HCT116 (cell line): ENCODE measurements around the gene AQP1. TPM values are rescaled to one million over a fixed set of nuclear protein-coding genes. Genes with fewer than 3 reads are reported as not detected.

ENCODE experiments used
- ATAC-seq: fragments of 200-7000 bp; cut with Tn5 transposase; 2 replicates; pipeline ENCODE4 v1.9.1; 2020; ENCODE audit warnings: mild to moderate bottlenecking, moderate library complexity
- BruUV-seq: library from RNA; stranded (reverse); fragments of 400-500 nt; replicated peaks from 2 replicates; lab custom pipeline; 2021; lab: Mats Ljungman, UMichigan
- CTCF ChIA-PET: fragments of 300-600 bp; sonication (Branson Sonifier 250); formaldehyde crosslinking; loops from one replicate; lab custom pipeline; 2021; ENCODE audit warnings: antibody characterized with exemption; lab: Charles Lee
- POLR2A ChIA-PET: fragments of 300-600, 350-600 bp; sonication (Branson Sonifier 250); formaldehyde crosslinking; loops from one replicate; lab custom pipeline; 2021; ENCODE audit warnings: antibody characterized with exemption; lab: Charles Lee
- RAD21 ChIA-PET, 2 experiments: fragments of 300-600 bp; sonication (Branson Sonifier 250); formaldehyde crosslinking; loops; one replicate each; lab custom pipeline; 2023; ENCODE audit warnings: low total read pairs in 2 of 2; ENCODE audit not compliant: uncharacterized antibody in 2 of 2, unreplicated experiment in 2 of 2, low non-redundant PET in 1 of 2; lab: Charles Lee
- DNase-seq: peaks from one replicate; pipeline ENCODE4 v3.0.0-alpha.2; 2010; ENCODE audit warnings: low read depth, low spot score
- H2AFZ ChIP-seq: fragments of 200-600 bp; shearing (Covaris generic), sonication (generic); 2 replicates; pipeline ENCODE4 v1.6.1; 2017; ENCODE audit warnings: low read depth, mixed run types, mixed read lengths, antibody characterized with exemption, low read length; ENCODE audit not compliant: poor library complexity, severe bottlenecking
- H3K27ac ChIP-seq: 2 replicates; pipeline ENCODE4 v1.5.1; 2012; ENCODE audit warnings: low read depth, low read length
- H3K27me3 ChIP-seq: fragments of 200-600 bp; sonication (generic); 2 replicates; pipeline ENCODE4 v1.6.1; 2016; ENCODE audit warnings: mixed run types, low read length, mixed read lengths; ENCODE audit not compliant: insufficient read depth
- H3K36me3 ChIP-seq, 2 experiments: fragments of 200-500 bp in 1 of 2; fragments of 200-600 bp in 1 of 2; sonication (Bioruptor generic) in 1 of 2; sonication (generic) in 1 of 2; 2 replicates each; pipeline versions ENCODE4 v1.5.1 to v1.6.1; 2014 to 2016; ENCODE audit warnings: low read length in 2 of 2, inconsistent platforms in 1 of 2, mixed read lengths in 1 of 2, mixed run types in 1 of 2; ENCODE audit not compliant: insufficient read depth in 2 of 2, control insufficient read depth in 1 of 2
- H3K4me1 ChIP-seq, 2 experiments: fragments of 200-600 bp in 1 of 2; sonication (generic) in 1 of 2; 2 replicates each; pipeline versions ENCODE4 v1.5.1 to v1.6.1; 2012 to 2017; ENCODE audit warnings: low read length in 2 of 2, inconsistent platforms in 1 of 2, mild to moderate bottlenecking in 1 of 2, mixed read lengths in 1 of 2, mixed run types in 1 of 2, moderate library complexity in 1 of 2; ENCODE audit not compliant: insufficient read depth in 2 of 2, control insufficient read depth in 1 of 2
- H3K4me2 ChIP-seq: fragments of 200-600 bp; sonication (generic); 2 replicates; pipeline ENCODE4 v1.6.1; 2017; ENCODE audit warnings: mixed run types, low read length, mixed read lengths
- H3K4me3 ChIP-seq, 2 experiments: fragments of 200-600 bp in 1 of 2; sonication (generic) in 1 of 2; replicated peaks in 1 of 2; 2 replicates each; pipeline ENCODE4 v1.5.1; 2011 to 2016; ENCODE audit warnings: low read length in 2 of 2, control low read depth in 1 of 2, low read depth in 1 of 2, mild to moderate bottlenecking in 1 of 2, mixed read lengths in 1 of 2, mixed run types in 1 of 2
- H3K79me2 ChIP-seq: fragments of 200-600 bp; sonication (generic); 2 replicates; pipeline ENCODE4 v1.6.1; 2017; ENCODE audit warnings: mild to moderate bottlenecking, mixed run types, low read length, moderate library complexity, mixed read lengths; ENCODE audit not compliant: insufficient read depth
- H3K9ac ChIP-seq: fragments of 200-600 bp; sonication (generic); 2 replicates; pipeline ENCODE4 v1.6.1; 2016; ENCODE audit warnings: low read length, mixed read lengths
- H3K9me2 ChIP-seq: fragments of 200-600 bp; sonication (generic), shearing (Covaris generic); 2 replicates; pipeline ENCODE4 v1.6.1; 2017; ENCODE audit warnings: mixed run types, mild to moderate bottlenecking, moderate library complexity; ENCODE audit not compliant: insufficient read depth
- H3K9me3 ChIP-seq, 2 experiments: fragments of 200-500 bp in 1 of 2; fragments of 200-600 bp in 1 of 2; sonication (Bioruptor generic) in 1 of 2; sonication (generic) in 1 of 2; 2 replicates each; pipeline ENCODE4 v1.6.1; 2014 to 2017; ENCODE audit warnings: low read length in 2 of 2, mixed read lengths in 2 of 2, inconsistent platforms in 1 of 2, low read depth in 1 of 2, mild to moderate bottlenecking in 1 of 2, mixed run types in 1 of 2, moderate library complexity in 1 of 2; ENCODE audit not compliant: control insufficient read depth in 1 of 2, insufficient read depth in 1 of 2
- H4K20me1 ChIP-seq: fragments of 200-600 bp; sonication (generic), shearing (Covaris generic); 2 replicates; pipeline ENCODE4 v1.6.1; 2017; ENCODE audit warnings: mixed run types, mild to moderate bottlenecking, moderate library complexity; ENCODE audit not compliant: insufficient read depth
- CEBPB ChIP-seq: IDR thresholded peaks from 2 replicates; pipeline ENCODE4 v1.6.1; 2012; ENCODE audit warnings: low read depth
- CTCF ChIP-seq, 3 experiments: fragments of 200-600 bp in 1 of 3; sonication (generic) in 1 of 3; IDR thresholded peaks in 2 of 3; conservative IDR thresholded peaks in 1 of 3; 2 replicates each; pipeline ENCODE4 v1.5.1; 2012 to 2017; ENCODE audit warnings: low read depth in 2 of 3, low read length in 2 of 3, antibody characterized with exemption in 1 of 3, borderline replicate concordance in 1 of 3, control low read depth in 1 of 3, mild to moderate bottlenecking in 1 of 3, mixed read lengths in 1 of 3, mixed run types in 1 of 3, moderate library complexity in 1 of 3; ENCODE audit not compliant: insufficient read depth in 1 of 3
- EGR1 ChIP-seq: IDR thresholded peaks from 2 replicates; pipeline ENCODE4 v1.6.1; 2012; ENCODE audit warnings: low read depth
- ELF1 ChIP-seq: IDR thresholded peaks from 2 replicates; pipeline ENCODE4 v1.6.1; 2012; ENCODE audit warnings: low read depth, borderline replicate concordance
- EZH2 ChIP-seq: fragments of 200-600 bp; sonication (generic); IDR thresholded peaks from 2 replicates; pipeline ENCODE4 v1.6.1; 2017; ENCODE audit warnings: antibody characterized with exemption, mixed run types
- EZH2phosphoT487 ChIP-seq: fragments of 200-600 bp; IDR thresholded peaks from 2 replicates; pipeline ENCODE4 v1.6.1; 2018; ENCODE audit warnings: antibody characterized with exemption, borderline replicate concordance
- JUND ChIP-seq: IDR thresholded peaks from 2 replicates; pipeline ENCODE4 v1.6.1; 2012
- MAX ChIP-seq: IDR thresholded peaks from 2 replicates; pipeline ENCODE4 v1.6.1; 2012
- POLR2A ChIP-seq: IDR thresholded peaks from 2 replicates; pipeline ENCODE4 v1.7.0; 2011; ENCODE audit warnings: borderline replicate concordance; ENCODE audit not compliant: insufficient read depth, insufficient read length; ENCODE audit errors: extremely low read depth
- POLR2AphosphoS5 ChIP-seq: IDR thresholded peaks from 2 replicates; pipeline ENCODE4 v1.6.1; 2011; ENCODE audit warnings: mild to moderate bottlenecking, low read depth, low read length, moderate library complexity
- REST ChIP-seq: IDR thresholded peaks from 2 replicates; pipeline ENCODE4 v1.6.1; 2012; ENCODE audit warnings: low read depth
- SIN3A ChIP-seq: IDR thresholded peaks from 2 replicates; pipeline ENCODE4 v1.6.1; 2012; ENCODE audit warnings: low read depth
- SP1 ChIP-seq: IDR thresholded peaks from 2 replicates; pipeline ENCODE4 v1.6.1; 2012; ENCODE audit warnings: low read depth
- SRF ChIP-seq: IDR thresholded peaks from 2 replicates; pipeline ENCODE4 v1.6.1; 2012; ENCODE audit warnings: low read depth
- TCF7L2 ChIP-seq: IDR thresholded peaks from 2 replicates; pipeline ENCODE4 v1.7.0; 2011; ENCODE audit warnings: borderline replicate concordance, inconsistent platforms; ENCODE audit not compliant: insufficient read depth, insufficient read length; ENCODE audit errors: extremely low read depth
- YY1 ChIP-seq: IDR thresholded peaks from 2 replicates; pipeline ENCODE4 v1.6.1; 2011; ENCODE audit warnings: low read length, low read depth, moderate library complexity, mild to moderate bottlenecking; ENCODE audit not compliant: insufficient replicate concordance; ENCODE audit errors: extremely low read depth
- ZBTB33 ChIP-seq: IDR thresholded peaks from 2 replicates; pipeline ENCODE4 v1.6.1; 2011; ENCODE audit warnings: mild to moderate bottlenecking, low read length, moderate library complexity; ENCODE audit not compliant: insufficient replicate concordance; ENCODE audit errors: extremely low read depth
- ZFX ChIP-seq: fragments of 450-650 bp; IDR thresholded peaks from 2 replicates; pipeline ENCODE4 v1.6.1; 2017
- ZNF274 ChIP-seq: fragments of 200-500 bp; sonication (Bioruptor generic); IDR thresholded peaks from 2 replicates; pipeline ENCODE4 v1.6.1; 2014; ENCODE audit warnings: mild to moderate bottlenecking, low read depth, low read length, inconsistent platforms
- intact Hi-C: fragments of 100-400 bp; cut with micrococcal nuclease; formaldehyde crosslinking; loops from 2 replicates; pipeline ENCODE4 v1.10.0; 2022
- total RNA-seq: library from RNA; stranded (reverse); gene quantifications from one replicate; pipeline ENCODE4 v1.2.1, GENCODE V29; 2021; ENCODE audit not compliant: unreplicated experiment

Gene AQP1
- total RNA-seq, 1 experiment from 2014 or later: 2.0 TPM

- Histone ChIP-seq H4K20me1 (no peaks in the 10 kb centered on the region), H3K4me2 (no peak overlapping the region), H3K79me2 (no peaks in the 10 kb centered on the region), H3K9me3 (no peaks in the 10 kb centered on the region), H3K36me3 (no peaks in the 10 kb centered on the region), H3K27me3 (no peaks in the 10 kb centered on the region), H3K4me1 (peaks cover 0 to 4% of the 10 kb centered on the region in 2 experiments; a peak in 2 of 4 replicates), H3K9ac (no peak overlapping the region), H3K4me3 (no peak overlapping the region), H2AFZ (no peak overlapping the region), H3K27ac (no peak overlapping the region), H3K9me2 (no peaks in the 10 kb centered on the region)
- ChIA-PET CTCF (no interaction called here), POLR2A (no interaction called here), RAD21 (no interaction called here)
- BruUV-seq: no TSS peak
- ATAC-seq (no peak), DNase-seq (no peak)
- intact Hi-C loops: no loop called here
- no peak for TF ChIP-seq MAX
- no peak for TF ChIP-seq REST
- no peak for TF ChIP-seq CTCF (IDR thresholded peaks at IDR 0.05 in 2 of 3, conservative IDR thresholded peaks at IDR 0.05 in 1 of 3; ENCODE audit: borderline replicate concordance in 1 of 3, insufficient read depth in 1 of 3, low read depth in 2 of 3, low read length in 2 of 3)
- no peak for TF ChIP-seq EGR1
- no peak for TF ChIP-seq ZNF274
- no peak for TF ChIP-seq YY1
- TF ChIP-seq ELF1: no peak
- no peak for TF ChIP-seq SIN3A
- no peak for TF ChIP-seq JUND
- no peak for TF ChIP-seq SRF
- no peak for TF ChIP-seq SP1
- TF ChIP-seq ZFX: no peak
- TF ChIP-seq EZH2: no peak
- no peak for TF ChIP-seq CEBPB
- TF ChIP-seq ZBTB33: no peak
- TF ChIP-seq POLR2AphosphoS5: no peak
- no peak for TF ChIP-seq EZH2phosphoT487
- TF ChIP-seq POLR2A: no peak
- TF ChIP-seq TCF7L2: no peak
These were observed 24.2 kb upstream of the AQP1 start for GRCh38 chr7:30887464-30887872.
